GM19351 (cell line): ENCODE measurements around the gene CGB1.
"Not testable (repeated sequence)": the region's sequence is repeated elsewhere in the genome, so short reads cannot be mapped to it uniquely, and the experiment has no call there.

Experiments used
- ATAC-seq: cut with Tn5 transposase; IDR thresholded peaks from one replicate; pipeline ENCODE4 v1.9.1; 2021; ENCODE audit warnings: mild to moderate bottlenecking, moderate library complexity; ENCODE audit not compliant: unreplicated experiment

The CGB1 gene

DNA sequence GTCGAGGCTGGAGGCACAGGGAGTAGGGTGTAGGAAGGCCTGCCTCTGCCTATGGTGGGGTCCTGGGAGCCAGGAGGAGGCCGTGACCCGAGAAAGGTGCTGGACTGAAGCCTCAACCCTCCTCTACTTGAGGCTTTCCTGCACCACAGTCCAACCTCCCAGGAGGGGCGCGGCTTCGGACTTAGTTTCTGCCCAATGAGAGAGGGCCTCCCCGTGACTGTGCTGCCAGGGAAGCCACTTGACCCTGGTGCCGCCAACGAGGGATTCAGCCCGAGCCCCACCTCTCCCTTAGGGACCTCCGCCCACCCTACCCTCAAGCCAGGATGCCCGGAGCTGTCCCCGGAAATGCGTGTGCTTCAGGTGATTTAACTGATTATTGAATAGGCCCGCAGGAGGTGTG, 12.5 kb downstream of the CGB1 start, which contains the start of gene CGB3:
CGB3 (minus strand) TSS at position 101 of the 400 bp plus-strand sequence. CDS start 362 bp downstream, outside the sequence.
- not testable (repeated sequence) for ATAC-seq

DNA sequence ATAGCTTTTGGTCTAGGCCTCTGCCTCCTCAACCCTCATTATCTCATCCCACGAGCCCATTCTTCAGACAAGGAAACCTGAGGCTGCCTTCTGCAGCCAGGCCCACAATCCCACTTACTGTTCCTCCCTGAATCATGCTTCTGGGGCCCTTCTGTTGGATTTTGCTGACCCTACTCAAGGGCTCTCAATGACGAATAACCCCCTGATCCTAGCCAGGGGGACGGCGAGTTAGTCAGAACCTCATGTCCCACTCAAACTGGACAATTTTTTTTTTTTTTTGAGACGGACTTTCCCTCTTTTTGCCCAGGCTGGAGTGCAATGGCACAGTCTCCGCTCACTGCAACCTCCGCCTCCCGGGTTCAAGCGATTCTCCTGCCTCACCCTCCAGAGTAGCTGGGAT, 14.6 kb downstream of the CGB1 start:
- ATAC-seq = no peak

DNA sequence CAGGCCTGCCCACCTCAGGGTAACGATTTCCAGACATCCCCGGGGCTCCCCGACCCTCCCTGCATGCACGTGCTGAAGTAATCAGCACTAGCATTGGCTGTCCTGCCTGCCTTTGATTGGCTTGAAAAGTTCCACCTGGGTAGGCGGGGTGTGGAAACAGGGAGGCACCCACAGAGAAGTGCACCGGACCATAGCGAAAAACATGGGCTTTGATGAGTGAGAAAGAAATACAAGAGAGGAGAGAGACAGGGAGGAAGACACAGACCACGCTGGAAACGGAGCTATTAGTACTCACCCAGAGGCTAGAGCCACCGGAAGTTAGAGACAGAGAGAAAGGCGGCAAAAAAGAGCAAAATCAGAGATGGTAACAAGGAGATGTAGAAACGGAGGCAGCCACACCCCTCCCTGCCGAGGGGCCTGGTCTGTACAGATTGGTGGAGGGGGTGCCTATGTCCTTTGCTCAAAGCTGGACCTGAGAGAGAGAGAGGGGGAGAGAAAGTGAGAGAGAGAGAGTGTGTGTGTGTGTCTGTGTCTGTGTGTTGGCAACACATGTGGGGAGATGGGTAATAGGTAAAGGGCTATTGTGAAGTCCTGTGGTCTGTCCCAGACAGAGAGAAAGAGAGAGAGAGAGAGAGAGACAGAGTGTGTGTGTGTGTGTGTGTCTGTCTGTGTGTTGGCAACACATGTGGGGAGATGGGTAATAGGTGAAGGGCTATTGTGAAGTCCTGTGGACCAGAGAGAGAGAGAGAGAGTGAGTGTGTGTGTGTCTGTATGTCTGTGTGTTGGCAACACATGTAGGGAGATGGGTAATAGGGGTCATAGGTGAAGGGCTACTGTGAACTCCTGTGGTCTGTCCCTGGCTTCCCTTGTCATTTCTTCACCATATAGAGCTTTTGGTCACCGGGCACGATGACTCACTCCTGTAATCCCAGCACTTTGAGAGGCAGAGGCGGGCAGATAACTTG, 15.5 kb downstream of the CGB1 start:
- ATAC-seq = no peak

DNA sequence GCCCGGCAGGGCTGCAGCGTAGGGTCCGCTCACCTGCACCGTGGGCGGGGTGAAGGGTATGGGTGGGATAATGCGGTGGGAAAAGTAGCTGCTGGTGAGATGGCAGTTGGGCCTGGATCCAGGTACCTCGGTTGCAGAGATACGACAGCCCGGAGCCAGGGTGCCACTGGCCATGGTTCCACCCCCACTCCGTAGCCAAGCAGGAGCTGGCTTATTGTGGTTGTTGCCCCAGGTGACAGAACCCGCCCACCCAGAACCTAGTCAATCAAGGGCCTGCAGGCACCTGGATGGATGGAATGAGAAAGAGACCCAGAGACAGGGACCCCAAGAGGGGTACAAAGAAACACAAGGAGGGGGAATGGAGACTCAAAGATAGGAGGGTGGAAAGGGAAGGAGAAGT, 16.4 kb downstream of the CGB1 start:
- ATAC-seq = no peak

DNA sequence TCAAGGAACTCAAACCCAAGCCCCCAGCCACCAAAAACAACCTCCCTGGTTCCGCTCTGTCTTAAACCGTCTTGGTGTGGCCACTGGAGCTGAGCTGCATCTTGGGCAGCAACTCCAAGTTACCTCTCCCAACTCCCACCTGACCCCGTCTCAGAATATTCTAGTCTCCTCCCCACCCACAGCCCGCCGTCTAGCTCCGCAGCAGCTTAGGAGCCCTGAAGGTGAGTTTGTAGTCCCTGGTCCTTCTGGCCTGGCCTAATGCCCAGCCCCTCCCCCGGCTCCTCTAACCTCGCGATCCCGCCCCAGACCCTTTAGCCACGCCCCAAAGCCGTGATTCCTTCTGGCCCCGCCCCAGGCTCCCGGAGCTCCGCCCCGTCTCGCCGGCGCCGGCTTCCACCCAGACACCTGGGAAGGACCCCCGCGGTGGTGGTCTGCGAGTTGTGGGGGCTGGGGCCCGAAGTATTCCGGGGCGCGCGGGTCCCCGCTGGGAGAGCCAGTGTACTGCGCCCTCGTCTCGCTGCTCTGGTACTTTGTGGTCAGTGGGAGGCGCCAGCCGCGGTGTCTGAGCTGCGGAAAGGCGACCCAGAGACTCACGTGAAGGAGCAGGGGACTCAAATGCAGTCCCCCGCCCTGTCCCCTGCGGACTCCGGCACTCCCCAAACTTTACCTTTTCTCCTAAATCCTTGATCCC, 17.3 kb downstream of the CGB1 start:
- ATAC-seq = no peak

DNA sequence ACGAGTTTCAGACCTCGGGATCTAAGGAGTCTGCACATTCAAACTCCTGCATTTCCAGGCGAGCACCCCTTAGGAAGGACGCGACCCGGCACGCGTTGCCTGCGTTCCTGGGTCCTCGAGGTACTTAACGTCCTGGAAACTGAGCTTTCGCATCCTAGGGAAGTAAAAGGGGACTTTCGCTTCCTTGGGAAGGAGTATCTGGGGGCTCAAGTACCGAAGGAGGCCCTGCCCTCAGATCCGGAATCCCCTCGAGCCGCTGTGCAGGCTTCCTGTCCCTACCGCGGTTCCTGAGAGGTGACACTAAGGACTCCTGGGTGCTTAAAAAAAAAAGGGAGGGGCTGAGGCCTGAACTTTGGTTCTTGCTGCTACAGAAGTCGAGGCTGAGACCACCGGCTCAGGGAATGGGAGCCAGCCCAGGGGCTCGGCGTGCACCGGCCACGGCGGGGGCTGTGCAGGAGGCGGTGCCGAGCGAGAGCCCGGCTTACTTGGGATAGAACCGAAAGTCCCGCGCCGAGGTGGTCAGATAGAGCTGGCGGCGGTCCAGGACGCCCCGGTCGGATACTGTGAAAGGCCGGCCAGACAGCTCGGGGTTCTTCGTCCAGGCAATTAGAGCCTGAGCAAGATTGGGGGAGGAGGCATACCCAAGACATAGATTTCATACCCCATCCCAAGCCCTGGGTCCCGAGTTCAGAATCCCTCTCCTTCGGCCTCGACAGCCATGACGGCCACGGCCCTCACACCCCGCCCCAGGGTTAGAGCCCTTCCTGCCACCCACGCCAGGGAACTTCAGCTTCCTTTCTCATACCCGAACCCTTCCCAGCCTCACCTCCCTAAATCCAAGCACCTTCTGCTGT, 18.1 kb downstream of the CGB1 start:
- not testable (repeated sequence) for ATAC-seq

DNA sequence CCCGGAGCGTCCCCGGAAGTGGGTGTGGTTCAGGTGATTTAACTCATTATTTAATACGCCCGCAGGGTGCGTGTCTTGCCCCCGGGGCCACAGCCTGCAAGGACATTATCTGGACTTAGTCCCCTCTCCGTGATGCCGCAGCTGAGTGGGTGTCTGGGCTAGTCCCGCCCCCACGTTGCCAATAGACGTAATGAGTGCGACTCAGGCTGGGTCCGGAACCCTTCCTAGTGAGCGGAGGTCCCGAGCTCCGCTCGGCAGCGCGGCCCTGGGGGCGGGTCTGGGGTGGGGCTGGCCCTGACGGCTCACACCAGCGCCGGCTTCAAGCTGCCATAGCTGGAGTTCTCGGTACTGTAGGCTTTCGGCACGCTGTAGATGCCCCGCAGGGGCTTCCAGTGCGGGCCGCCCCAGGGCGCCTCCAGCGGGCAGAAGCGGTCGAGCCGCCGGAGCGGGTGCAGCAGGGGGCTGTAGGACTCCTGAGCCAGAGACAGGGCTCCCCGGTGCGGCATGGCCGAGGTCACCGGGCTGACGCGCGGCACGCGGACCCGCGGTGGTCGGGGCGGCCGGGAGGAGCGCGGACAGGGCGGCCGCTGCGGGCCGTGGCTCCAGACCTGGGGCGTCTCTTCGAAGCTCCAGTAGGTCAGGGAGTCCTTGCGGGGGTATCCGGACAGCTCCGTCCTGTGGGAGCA, 18.9 kb downstream of the CGB1 start:
- ATAC-seq = no peak

DNA sequence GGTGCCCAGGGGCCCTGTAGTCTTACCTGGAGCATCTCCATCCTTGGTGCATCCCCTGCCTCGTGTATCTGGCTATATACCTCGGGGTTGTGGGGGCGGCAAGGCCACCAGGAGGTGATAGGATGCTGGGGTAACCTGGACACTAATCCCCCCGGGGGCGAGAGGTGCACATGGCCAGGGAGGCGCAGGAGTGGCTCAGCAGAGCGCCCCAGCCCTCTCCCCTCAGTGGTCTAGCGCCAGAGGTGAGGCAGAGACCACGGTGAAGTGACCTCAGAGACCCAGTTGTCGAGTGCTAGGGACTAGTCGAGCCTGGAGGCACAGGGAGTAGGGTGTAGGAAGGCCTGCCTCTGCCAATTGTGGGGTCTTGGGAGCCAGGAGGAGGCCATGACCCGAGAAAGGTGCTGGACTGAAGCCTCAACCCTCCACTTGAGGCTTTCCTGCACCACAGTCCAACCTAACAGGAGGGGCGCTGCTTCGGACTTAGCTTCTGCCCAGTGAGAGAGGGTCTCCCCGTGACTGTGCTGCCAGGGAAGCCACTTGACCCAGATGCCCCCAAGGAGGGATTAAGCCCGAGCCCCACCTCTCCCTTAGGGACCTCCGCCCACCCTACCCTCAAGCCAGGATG, 19.5 kb downstream of the CGB1 start, which contains the start of gene LHB:
LHB (minus strand) TSS at position 51 of the 625 bp plus-strand sequence; CDS start at position 41, 10 bp downstream.
- no peak for ATAC-seq

DNA sequence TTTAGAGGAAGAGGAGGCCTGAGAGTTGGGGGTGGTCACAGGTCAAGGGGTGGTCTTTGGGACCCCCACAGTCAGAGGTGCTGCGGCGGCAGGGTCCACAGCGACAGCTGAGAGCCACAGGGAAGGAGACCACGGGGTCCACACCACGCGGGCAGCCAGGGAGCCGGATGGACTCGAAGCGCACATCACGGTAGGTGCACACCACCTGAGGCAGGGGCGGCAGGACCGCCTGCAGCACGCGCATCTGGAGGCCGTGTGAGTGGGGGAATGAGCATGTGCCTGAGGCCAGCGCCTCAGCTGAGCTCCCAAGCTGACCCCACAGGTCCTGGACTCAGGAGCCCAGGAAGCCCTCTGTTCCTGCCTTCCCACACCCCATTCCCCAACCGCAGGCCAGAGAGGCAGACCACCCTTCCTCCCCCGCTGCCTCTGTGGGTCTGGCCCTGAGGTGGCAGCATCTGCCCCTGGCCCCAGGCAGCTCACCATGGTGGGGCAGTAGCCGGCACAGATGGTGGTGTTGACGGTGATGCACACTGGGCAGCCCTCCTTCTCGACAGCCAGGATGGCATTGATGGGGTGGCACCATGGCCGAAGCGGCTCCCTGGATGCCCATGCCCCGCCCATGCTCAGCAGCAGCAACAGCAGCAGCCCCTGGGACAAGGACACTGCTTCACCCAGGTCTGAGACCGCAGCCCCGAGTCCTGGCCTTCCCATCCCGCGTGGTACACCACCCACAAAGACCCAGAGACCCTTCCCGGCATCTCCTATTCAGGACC, 20.4 kb downstream of the CGB1 start:
- ATAC-seq = no peak

DNA sequence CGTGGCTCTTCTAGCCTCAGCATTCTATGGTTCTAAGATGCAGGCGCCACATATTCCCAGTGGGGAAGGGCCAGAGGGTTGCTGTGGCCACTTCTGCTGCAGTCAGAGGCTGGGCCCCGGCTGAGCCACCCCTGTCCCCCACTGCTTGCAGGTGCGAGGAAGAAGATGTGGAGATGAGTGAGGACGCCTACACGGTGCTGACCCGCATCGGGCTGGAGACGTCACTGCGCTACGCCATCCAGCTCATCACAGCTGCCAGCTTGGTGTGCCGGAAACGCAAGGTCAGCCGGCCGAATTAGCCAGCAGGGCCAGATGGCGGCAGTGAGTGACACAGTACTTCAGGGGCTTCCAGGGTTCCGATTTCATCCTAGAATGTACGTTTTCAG, 21.8 kb downstream of the CGB1 start:
- no peak for ATAC-seq

DNA sequence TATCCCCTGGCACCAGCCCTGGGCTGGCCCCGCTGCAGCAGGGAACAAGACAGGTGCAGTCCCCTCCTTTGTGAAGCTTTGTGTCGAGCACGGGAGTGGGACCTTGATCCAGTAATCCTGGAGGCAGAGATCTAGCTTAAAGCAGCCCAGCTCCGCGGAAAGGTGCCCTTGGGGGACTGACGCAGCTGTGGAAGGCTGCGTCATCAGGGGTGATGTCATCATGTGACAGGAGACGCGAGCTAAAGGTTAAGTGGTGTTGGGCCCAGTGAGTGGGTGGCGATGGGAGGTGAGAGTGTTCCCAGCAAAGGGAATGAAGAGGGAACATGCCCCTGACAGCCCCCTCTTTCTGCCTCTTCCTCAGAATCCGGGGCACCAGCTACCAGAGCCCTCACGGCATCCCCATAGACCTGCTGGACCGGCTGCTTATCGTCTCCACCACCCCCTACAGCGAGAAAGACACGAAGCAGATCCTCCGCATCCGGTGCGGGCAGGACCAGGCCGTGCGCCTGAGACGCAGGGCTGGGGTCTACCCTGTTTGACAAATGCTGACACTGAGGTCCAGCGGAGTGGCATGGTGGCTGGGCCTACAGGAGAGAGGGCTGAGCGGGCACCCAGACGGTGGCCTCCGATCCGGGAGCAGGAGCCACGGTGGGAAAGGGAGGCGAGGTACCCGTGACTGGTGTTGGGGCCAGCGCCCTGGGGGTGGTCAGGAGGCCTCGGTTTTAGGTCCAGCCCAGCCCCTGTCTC, 22.4 kb downstream of the CGB1 start:
- no peak for ATAC-seq

DNA sequence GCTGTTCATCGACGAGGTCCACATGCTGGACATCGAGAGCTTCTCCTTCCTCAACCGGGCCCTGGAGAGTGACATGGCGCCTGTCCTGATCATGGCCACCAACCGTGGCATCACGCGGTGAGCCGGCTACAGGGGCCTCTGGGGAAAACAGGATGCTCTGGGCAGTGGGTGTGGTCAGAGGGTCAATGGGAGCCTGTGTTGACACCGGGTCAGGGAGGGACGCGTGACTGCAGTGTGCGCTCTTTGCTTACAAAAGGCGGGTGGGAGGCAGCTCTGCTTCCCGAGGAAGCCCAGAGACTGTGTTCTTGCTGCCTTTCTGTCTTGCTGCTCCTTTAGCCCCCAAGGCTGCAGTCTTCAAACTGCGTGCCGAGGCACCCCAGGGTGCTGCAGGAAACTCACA, 25.5 kb downstream of the CGB1 start:
- no peak for ATAC-seq

DNA sequence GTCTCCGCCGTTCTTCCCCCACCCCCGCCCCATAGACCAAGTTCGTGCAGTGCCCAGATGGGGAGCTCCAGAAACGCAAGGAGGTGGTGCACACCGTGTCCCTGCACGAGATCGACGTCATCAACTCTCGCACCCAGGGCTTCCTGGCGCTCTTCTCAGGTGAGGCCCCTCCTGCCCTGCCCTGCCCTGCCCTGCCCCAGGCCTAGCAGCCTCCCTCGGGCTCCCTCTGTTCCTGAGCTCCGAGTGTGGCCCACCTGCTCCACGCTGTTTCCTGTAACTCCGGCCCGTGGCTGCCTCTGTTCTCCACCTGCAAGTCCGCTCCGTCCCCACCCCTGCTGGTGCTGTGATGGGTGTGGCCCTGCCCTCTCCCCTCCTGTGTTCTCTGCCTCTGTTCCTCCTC, 26.2 kb downstream of the CGB1 start:
- no peak for ATAC-seq

DNA sequence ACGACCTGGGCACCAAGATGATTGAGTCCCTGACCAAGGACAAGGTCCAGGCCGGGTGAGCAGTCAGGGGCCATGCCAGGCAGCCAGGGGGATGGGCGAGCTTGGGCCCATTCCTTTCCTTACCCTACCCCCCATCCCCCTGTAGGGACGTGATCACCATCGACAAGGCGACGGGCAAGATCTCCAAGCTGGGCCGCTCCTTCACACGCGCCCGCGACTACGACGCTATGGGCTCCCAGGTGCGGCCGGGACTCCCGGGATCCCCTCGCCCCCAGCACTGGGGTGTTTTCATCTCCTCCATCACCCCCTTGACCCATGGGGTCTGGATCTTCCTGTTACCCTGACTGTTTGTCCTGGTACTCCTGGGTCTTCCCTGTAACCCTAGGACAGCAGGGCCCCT, 26.9 kb downstream of the CGB1 start:
- ATAC-seq = no peak

DNA sequence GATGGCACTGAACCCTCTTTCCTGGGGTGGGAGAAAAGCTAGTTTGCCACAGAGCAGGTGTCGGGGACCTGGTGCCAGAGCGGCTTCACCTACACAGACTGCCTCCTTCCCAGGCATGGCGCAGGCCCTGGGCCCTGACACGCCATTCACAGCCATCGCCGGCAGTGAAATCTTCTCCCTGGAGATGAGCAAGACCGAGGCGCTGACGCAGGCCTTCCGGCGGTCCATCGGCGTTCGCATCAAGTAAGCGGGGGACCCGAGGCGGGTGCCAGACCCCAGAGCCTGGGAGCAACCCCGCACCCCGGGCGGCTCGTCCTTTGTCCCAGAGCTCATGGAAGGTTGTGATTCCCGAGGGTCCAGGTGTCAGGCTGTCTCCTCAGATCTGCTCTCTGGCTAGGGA, 29.8 kb downstream of the CGB1 start:
- ATAC-seq = no peak

DNA sequence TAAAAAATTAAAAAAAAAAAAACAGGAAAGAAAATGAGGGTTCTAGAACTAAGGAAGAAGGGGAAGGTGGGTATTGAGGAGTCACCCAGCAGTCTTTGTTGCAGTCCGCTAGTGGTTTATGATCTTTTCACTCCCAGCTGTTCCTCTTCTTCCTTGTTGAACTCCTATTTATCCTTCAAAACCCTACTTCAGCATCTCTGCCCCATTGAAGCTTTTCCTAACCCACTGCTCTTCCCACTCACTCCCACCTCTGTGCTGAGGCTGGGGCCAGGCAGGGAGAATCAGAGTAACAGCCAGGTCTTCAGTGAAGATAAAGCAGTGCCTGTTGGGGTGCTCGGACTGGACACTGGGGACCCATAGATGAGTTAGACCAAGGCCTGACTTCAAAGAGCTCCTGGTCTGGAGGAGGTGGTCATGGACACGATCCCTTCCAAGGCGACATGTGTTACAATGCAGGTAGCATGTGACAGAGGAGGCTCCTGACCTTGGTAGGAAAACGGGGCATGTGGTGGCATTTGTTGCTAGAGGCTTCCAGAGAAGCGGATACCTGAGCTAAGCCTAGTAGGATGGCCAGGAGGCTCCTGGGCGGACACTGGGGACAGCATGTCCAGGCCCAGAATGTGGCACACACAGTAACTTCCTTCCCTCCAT, 31.6 kb downstream of the CGB1 start:
- no peak for ATAC-seq

DNA sequence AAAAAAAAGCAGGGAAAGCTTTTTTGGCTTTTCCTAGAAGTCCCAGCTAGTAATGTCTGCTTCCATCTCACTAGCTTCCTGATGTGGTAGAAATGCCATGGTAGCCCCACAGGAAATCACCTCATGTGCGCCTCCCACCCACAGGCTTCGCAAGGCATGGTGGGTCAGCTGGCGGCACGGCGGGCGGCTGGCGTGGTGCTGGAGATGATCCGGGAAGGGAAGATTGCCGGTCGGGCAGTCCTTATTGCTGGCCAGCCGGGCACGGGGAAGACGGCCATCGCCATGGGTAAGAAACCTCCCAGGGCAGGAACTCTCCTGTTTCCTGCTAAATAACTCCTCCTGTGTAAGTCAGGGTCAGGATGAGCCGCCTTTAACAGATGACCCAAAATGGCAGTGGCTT, 32.6 kb downstream of the CGB1 start:
- no peak for ATAC-seq
